ENCODE results near the gene CTNNA3.

Gene CTNNA3

GRCh38 chr10:66649626-66650025 is 1046.4 kb downstream of the CTNNA3 start:
- no peak for DNase-seq (ENCODE audit: low read depth)

GRCh38 chr10:66642217-66642616 is 1053.8 kb downstream of the CTNNA3 start:
- no peak for DNase-seq (ENCODE audit: low read depth)

- DNase-seq (ENCODE audit: low read depth): no peak
These were observed 1056.6 kb downstream of the CTNNA3 start for GRCh38 chr10:66639371-66639770.

- no peak for DNase-seq (ENCODE audit: low read depth)
These were observed 1058.5 kb downstream of the CTNNA3 start for GRCh38 chr10:66637273-66638036.

- DNase-seq (ENCODE audit: low read depth): no peak
These were observed 1066.0 kb downstream of the CTNNA3 start for GRCh38 chr10:66629996-66630395.

- DNase-seq (ENCODE audit: low read depth): no peak
These were observed 1068.8 kb downstream of the CTNNA3 start for GRCh38 chr10:66627156-66627555.

- no peak for DNase-seq (ENCODE audit: low read depth)
These were observed 1070.0 kb downstream of the CTNNA3 start for GRCh38 chr10:66625709-66626590.

- no peak for DNase-seq (ENCODE audit: low read depth)
These were observed 1073.9 kb downstream of the CTNNA3 start for GRCh38 chr10:66622050-66622449.

GRCh38 chr10:66604195-66604594 is 1091.8 kb downstream of the CTNNA3 start:
- no peak for DNase-seq (ENCODE audit: low read depth)

- DNase-seq (ENCODE audit: low read depth): no peak
These were observed 1104.1 kb downstream of the CTNNA3 start for GRCh38 chr10:66591865-66592264.

- DNase-seq (ENCODE audit: low read depth): no peak
These were observed 1108.3 kb downstream of the CTNNA3 start for GRCh38 chr10:66587680-66588050.

- no peak for DNase-seq (ENCODE audit: low read depth)
These were observed 1108.9 kb downstream of the CTNNA3 start for GRCh38 chr10:66586897-66587679.

- DNase-seq (ENCODE audit: low read depth): no peak
These were observed 1109.9 kb downstream of the CTNNA3 start for GRCh38 chr10:66586073-66586472.

GRCh38 chr10:66575251-66575855 is 1120.6 kb downstream of the CTNNA3 start:
- no peak for DNase-seq (ENCODE audit: low read depth)

GRCh38 chr10:66572700-66573099 is 1123.3 kb downstream of the CTNNA3 start:
- DNase-seq (ENCODE audit: low read depth): no peak

GRCh38 chr10:66565999-66566398 is 1130.0 kb downstream of the CTNNA3 start:
- no peak for DNase-seq (ENCODE audit: low read depth)

GRCh38 chr10:66564287-66564686 is 1131.7 kb downstream of the CTNNA3 start:
- no peak for DNase-seq (ENCODE audit: low read depth)

- no peak for DNase-seq (ENCODE audit: low read depth)
These were observed 1140.9 kb downstream of the CTNNA3 start for GRCh38 chr10:66555061-66555460.

- DNase-seq (ENCODE audit: low read depth): no peak
These were observed 1143.7 kb downstream of the CTNNA3 start for GRCh38 chr10:66552331-66552730.

GRCh38 chr10:66550351-66550750 is 1145.6 kb downstream of the CTNNA3 start:
- DNase-seq (ENCODE audit: low read depth): no peak

- DNase-seq (ENCODE audit: low read depth): no peak
These were observed 1157.1 kb downstream of the CTNNA3 start for GRCh38 chr10:66538908-66539307.

GRCh38 chr10:66538371-66538770 is 1157.6 kb downstream of the CTNNA3 start:
- no peak for DNase-seq (ENCODE audit: low read depth)
